ENCODE data around the gene KCNK10.

Gene KCNK10

GRCh38 chr14:88323086-88323522 lies at the start of gene KCNK10:
TSS of gene KCNK10 (minus strand) at chr14:88323269. CDS start at chr14:88322798, 471 bp downstream.
- DNase-seq: no peak

GRCh38 chr14:88369496-88369895 lies 46.4 kb upstream of the KCNK10 start:
- DNase-seq: no peak

- no peak for DNase-seq
Observed at GRCh38 chr14:88364710-88365413, 41.8 kb upstream of the KCNK10 start.

GRCh38 chr14:88363644-88364043 lies 40.6 kb upstream of the KCNK10 start:
- DNase-seq: no peak

GRCh38 chr14:88359500-88359899 lies 36.4 kb upstream of the KCNK10 start:
- no peak for DNase-seq

- DNase-seq: no peak
Observed at GRCh38 chr14:88354358-88354757, 31.3 kb upstream of the KCNK10 start.

GRCh38 chr14:88352698-88353097 lies 29.6 kb upstream of the KCNK10 start:
- DNase-seq: no peak

- no peak for DNase-seq
Observed at GRCh38 chr14:88351966-88352691, 29.1 kb upstream of the KCNK10 start.

GRCh38 chr14:88348546-88348945 lies 25.5 kb upstream of the KCNK10 start:
- no peak for DNase-seq

- no peak for DNase-seq
Observed at GRCh38 chr14:88346048-88346639, 23.1 kb upstream of the KCNK10 start.

GRCh38 chr14:88342980-88343379 lies 19.9 kb upstream of the KCNK10 start:
- DNase-seq: no peak

- no peak for DNase-seq
Observed at GRCh38 chr14:88340357-88340756, 17.3 kb upstream of the KCNK10 start.

- no peak for DNase-seq
Observed at GRCh38 chr14:88333036-88333435, 10.0 kb upstream of the KCNK10 start.

GRCh38 chr14:88327497-88327896 lies 4.4 kb upstream of the KCNK10 start:
- no peak for DNase-seq

GRCh38 chr14:88326352-88327103 lies 3.5 kb upstream of the KCNK10 start:
- DNase-seq: no peak

- no peak for DNase-seq
Observed at GRCh38 chr14:88325883-88326282, 2.8 kb upstream of the KCNK10 start.

GRCh38 chr14:88324930-88325329 lies 1.9 kb upstream of the KCNK10 start:
- DNase-seq: no peak

- DNase-seq: no peak
Observed at GRCh38 chr14:88324491-88324890, 1.4 kb upstream of the KCNK10 start.

GRCh38 chr14:88323523-88324199 lies 592 bp upstream of the KCNK10 start:
- DNase-seq: no peak

GRCh38 chr14:88322504-88323085 lies 474 bp downstream of the KCNK10 start:
- no peak for DNase-seq

GRCh38 chr14:88321692-88322503 lies 1.2 kb downstream of the KCNK10 start:
- no peak for DNase-seq
